Right lobe of liver (tissue), 6 donors: ENCODE results near the gene NAV2. TPM values are rescaled to one million over a fixed set of nuclear protein-coding genes. Genes with fewer than 3 reads are reported as not detected.

Experiments used
- ATAC-seq, 4 donors: fragments of 200-7000 bp; cut with Tn5 transposase; one replicate each; pipeline ENCODE4 v1.9.1; 2020; ENCODE audit warnings: mild to moderate bottlenecking in 4 of 4, moderate library complexity in 4 of 4
- DNase-seq, 3 donors: peaks; one replicate each; pipeline ENCODE4 v3.0.0-alpha.2; 2020
- H3K27ac ChIP-seq, 3 donors: fragments of 200-600 bp; one replicate each; pipeline ENCODE4 v1.8.0; 2022
- H3K27me3 ChIP-seq, 2 donors: fragments of 200-600 bp; one replicate each; pipeline ENCODE4 v1.8.0; 2022
- H3K36me3 ChIP-seq, 4 donors: fragments of 200-600 bp; sonication (generic) in 1 of 4; one replicate each; pipeline versions ENCODE4 v1.5.1 to v1.8.0; 2017 to 2022; ENCODE audit warnings: control low read depth in 1 of 4
- H3K4me1 ChIP-seq, 4 donors: fragments of 200-600 bp; sonication (generic) in 1 of 4; one replicate each; pipeline versions ENCODE4 v1.5.1 to v1.8.0; 2017 to 2022; ENCODE audit warnings: control low read depth in 1 of 4
- H3K4me3 ChIP-seq, 3 donors: fragments of 200-600 bp; one replicate each; pipeline ENCODE4 v1.8.0; 2022
- H3K9me3 ChIP-seq, 4 donors: fragments of 200-600 bp; sonication (generic) in 1 of 4; one replicate each; pipeline versions ENCODE4 v1.5.1 to v1.8.0; 2017 to 2022; ENCODE audit warnings: control low read depth in 1 of 4
- CTCF ChIP-seq, 4 donors: fragments of 200-600 bp in 3 of 4; fragments of 450-650 bp in 1 of 4; IDR thresholded peaks; one replicate each; pipeline versions ENCODE4 v1.5.1 to v1.8.0; 2016 to 2022; ENCODE audit warnings: antibody characterized with exemption in 4 of 4, mild to moderate bottlenecking in 2 of 4
- POLR2A ChIP-seq: fragments of 450-650 bp; IDR thresholded peaks from one replicate; pipeline ENCODE4 v1.6.1; 2017; ENCODE audit warnings: antibody characterized with exemption, mild to moderate bottlenecking
- WGBS: methylation state at CpG from one replicate; pipeline ENCODE4 v1.1.6; 2018; ENCODE audit warnings: low coverage, low lambda C conversion rate; ENCODE audit not compliant: insufficient coverage; ENCODE audit errors: missing lambda C conversion rate; 5-methylcytosine and 5-hydroxymethylcytosine counted together
- intact Hi-C, 2 donors: fragments of 100-400 bp; cut with DNase I; formaldehyde crosslinking; loops; one replicate each; pipeline versions ENCODE4 v1.11.2 to v1.14.1; 2022
- total RNA-seq, 6 experiments: library from RNA; depleted of rRNA in 2 of 6; stranded (reverse); fragments of >200 nt in 2 of 6; fragmentation: NEBNext Ultra II Directional in 3 of 6; extraction: Animal tissue kit (Norgen Biotek cat#: 25700) in 3 of 6; gene quantifications; one replicate each; pipeline versions ENCODE4 v1.1.0 to v1.2.4, GENCODE V29; 2016 to 2023
- donor health status: DM: no; HTN: yes; CAD: no.
- donor health status: DM: no; HTN: no; CAD: no.
- donor health status: DM: no; HTN: no; CAD: no.
- donor health status: DM: no; HTN: yes; CAD: no.
- donor health status: DM: no; HTN: yes; CAD: no.

The NAV2 gene
- total RNA-seq, 6 experiments from 2014 or later: 15.5 to 69.2 (median 37.1) TPM

GRCh38 chr11:20047006-20047768, 334.6 kb downstream of the NAV2 start:
- TF ChIP-seq POLR2A: no peak
- H3K27me3 ChIP-seq: no peaks in the 10 kb centered on the region
- peaks cover 0 to 16% (median 0%) of the 10 kb centered on the region in 4 donors for H3K4me1 ChIP-seq
- peaks cover 0 to 36% (median 21%) of the 10 kb centered on the region in 4 donors for H3K36me3 ChIP-seq
- H3K9me3 ChIP-seq: no peaks in the 10 kb centered on the region
- 73% methylated on average over 4 of the region's 4 CpGs for WGBS
- intact Hi-C loops: no loop called here
- no peak for DNase-seq
- no peak overlapping the region for H3K4me3 ChIP-seq
- H3K27ac ChIP-seq: no peak overlapping the region
- no peak for ATAC-seq

- Histone ChIP-seq H3K27ac (no peak overlapping the region), H3K4me1 (peaks cover 0 to 14% (median 0%) of the 10 kb centered on the region in 4 donors), H3K4me3 (no peak overlapping the region), H3K36me3 (peaks cover 0 to 38% (median 22%) of the 10 kb centered on the region in 4 donors), H3K27me3 (no peaks in the 10 kb centered on the region), H3K9me3 (no peaks in the 10 kb centered on the region)
- WGBS: 59% methylated on average over 2 of the region's 2 CpGs
- intact Hi-C loops: no loop called here
- TF ChIP-seq CTCF (IDR thresholded peaks at IDR 0.05) (no peak), POLR2A (no peak)
- ATAC-seq (no peak), DNase-seq (no peak)
These were observed 335.1 kb downstream of the NAV2 start for GRCh38 chr11:20047769-20048154.

GRCh38 chr11:20048246-20048645, 335.6 kb downstream of the NAV2 start:
- Histone ChIP-seq H3K36me3 (peaks cover 0 to 38% (median 22%) of the 10 kb centered on the region in 4 donors), H3K4me3 (no peak overlapping the region), H3K27ac (no peak overlapping the region), H3K4me1 (peaks cover 0 to 14% (median 0%) of the 10 kb centered on the region in 4 donors), H3K9me3 (no peaks in the 10 kb centered on the region), H3K27me3 (no peaks in the 10 kb centered on the region)
- no peak for TF ChIP-seq POLR2A
- TF ChIP-seq CTCF (IDR thresholded peaks at IDR 0.05): no peak
- intact Hi-C loops: no loop called here
- 50% methylated on average over 1 of the region's 3 CpGs for WGBS
- DNase-seq: no peak
- ATAC-seq: no peak

GRCh38 chr11:20048707-20049106, 336.1 kb downstream of the NAV2 start:
- WGBS: 93% methylated on average over 4 of the region's 9 CpGs
- intact Hi-C loops: no loop called here
- Histone ChIP-seq H3K27me3 (no peaks in the 10 kb centered on the region), H3K9me3 (no peaks in the 10 kb centered on the region), H3K4me3 (no peak overlapping the region), H3K4me1 (peaks cover 0 to 14% (median 0%) of the 10 kb centered on the region in 4 donors), H3K27ac (no peak overlapping the region), H3K36me3 (peaks cover 0 to 38% (median 24%) of the 10 kb centered on the region in 4 donors)
- no peak for TF ChIP-seq POLR2A
- no peak for TF ChIP-seq CTCF (IDR thresholded peaks at IDR 0.05)
- no peak for ATAC-seq
- no peak for DNase-seq

- ATAC-seq: no peak
- Histone ChIP-seq H3K27me3 (no peaks in the 10 kb centered on the region), H3K9me3 (no peaks in the 10 kb centered on the region), H3K4me3 (no peak overlapping the region), H3K36me3 (peaks cover 0 to 40% (median 26%) of the 10 kb centered on the region in 4 donors), H3K4me1 (peaks cover 0 to 12% (median 0%) of the 10 kb centered on the region in 4 donors), H3K27ac (no peak overlapping the region)
- DNase-seq: no peak
- 55% methylated on average over 2 of the region's 2 CpGs for WGBS
- intact Hi-C loops: no loop called here
- TF ChIP-seq POLR2A (no peak), CTCF (IDR thresholded peaks at IDR 0.05) (no peak)
These were observed 336.6 kb downstream of the NAV2 start for GRCh38 chr11:20049231-20049630.
